ENCODE results near the gene NAV3. TPM values are rescaled to one million over a fixed set of nuclear protein-coding genes. Genes with fewer than 3 reads are reported as not detected.

NAV3 gene
- total and polyA plus RNA-seq, 2 of the 4 experiments (the other 2 are of a cell fraction): 25.5 to 106 TPM

GRCh38 chr12:78199926-78200325, 369.2 kb downstream of the NAV3 start:
- no peak overlapping the region for H2BK120ac ChIP-seq (ENCODE audit: low read depth, low read length)
- in situ Hi-C loops (cut with MboI; ENCODE audit: low sequenced_read_pairs) (loop anchor here (25.0 kb wide), 1 partner anchor 1162 kb away; no protein-coding TSS in a partner anchor), dilution Hi-C loops (cut with HindIII; ENCODE audit: low sequenced_read_pairs, unreplicated experiment) (no loop called here), intact Hi-C loops (cut with micrococcal nuclease) (no loop called here)
- H3K4me2 ChIP-seq (ENCODE audit: low read depth, low read length): no peak overlapping the region
- H3K4ac ChIP-seq (ENCODE audit: low read depth, low read length): no peak overlapping the region
- peak; percentile 21 for DNase-seq
- H3K56ac ChIP-seq (ENCODE audit: extremely low read depth, insufficient read depth, low read length): no peak overlapping the region
- WGBS, 2 experiments (ENCODE audit: extremely low coverage in 2 of 2, insufficient read length in 1 of 2): no CpG with 5 or more reads among the region's 1 CpG
- H3K27me3 ChIP-seq (ENCODE audit: control insufficient read depth, insufficient read depth, low read length): no peaks in the 10 kb centered on the region
- H4K5ac ChIP-seq (ENCODE audit: low read depth, low read length): no peak overlapping the region
- H4K20me1 ChIP-seq (ENCODE audit: insufficient read depth, low read length): no peaks in the 10 kb centered on the region
- ATAC-seq (ENCODE audit: low read depth): peak; percentile 17; the same call in 1 of the 2 replicates
- no peak overlapping the region for H3K14ac ChIP-seq (replicated peaks; ENCODE audit: low read depth, low read length)
- no peak overlapping the region for H3K9ac ChIP-seq (ENCODE audit: low read depth, low read length)
- H4K91ac ChIP-seq (ENCODE audit: insufficient read depth, low read depth, low read length): no peak overlapping the region
- BruUV-seq (replicated peaks): no TSS peak
- H4K8ac ChIP-seq (ENCODE audit: low read depth in 2 of 2, low read length in 2 of 2): no peak overlapping the region
- no peak overlapping the region for H2BK20ac ChIP-seq (ENCODE audit: low read depth, low read length)
- no peaks in the 10 kb centered on the region for H3K9me3 ChIP-seq (ENCODE audit: control insufficient read depth, insufficient read depth, low read length)
- ChIA-PET POLR2A (ENCODE audit: unreplicated experiment) (no interaction called here), CTCF (interaction anchor here (0.6 to 0.7 kb wide), 2 partner anchors 53 to 636 kb away, joined by 3 to 4 read pairs; no protein-coding TSS in a partner anchor)
- H3K27ac ChIP-seq (ENCODE audit: insufficient read depth, low read length): no peak overlapping the region
- no peak overlapping the region for H3K4me3 ChIP-seq (ENCODE audit: insufficient read depth, low read depth, low read length)
- no peak overlapping the region for H3K23ac ChIP-seq (ENCODE audit: low read depth, low read length)
- no peak overlapping the region for H3K18ac ChIP-seq (ENCODE audit: low read depth, low read length)
- H2AK5ac ChIP-seq (ENCODE audit: low read depth, low read length): no peak overlapping the region
- no peaks in the 10 kb centered on the region for H3K4me1 ChIP-seq (ENCODE audit: control insufficient read depth, insufficient read depth, low read length)
- peaks cover 4% of the 10 kb centered on the region; the same call in 1 of the 2 replicates for H3K36me3 ChIP-seq (ENCODE audit: control insufficient read depth, insufficient read depth, low read length)
- no peak overlapping the region for H2AK9ac ChIP-seq (replicated peaks; ENCODE audit: low read depth, low read length, poor library complexity)
- H2BK5ac ChIP-seq (ENCODE audit: low read depth, low read length, poor library complexity, severe bottlenecking): no peak overlapping the region
- no peak overlapping the region for H2AFZ ChIP-seq (replicated peaks; ENCODE audit: low read length, poor library complexity)
- peaks cover 6 to 9% of the 10 kb centered on the region in 2 experiments; a peak in 3 of 4 replicates for H3K79me1 ChIP-seq (ENCODE audit: low read depth in 1 of 2, low read length in 2 of 2)
- H3K9me1 ChIP-seq (ENCODE audit: insufficient read depth, low read length): no peaks in the 10 kb centered on the region; the same call in 1 of the 2 replicates
- H2BK15ac ChIP-seq (ENCODE audit: low read depth, low read length): no peak overlapping the region
- TF ChIP-seq RCOR1 (IDR thresholded peaks at IDR 0.05; ENCODE audit: insufficient replicate concordance, low read length) (no peak), ELK1 (IDR thresholded peaks at IDR 0.05; ENCODE audit: borderline replicate concordance, low read depth, low read length) (no peak), RFX5 (IDR thresholded peaks at IDR 0.05; ENCODE audit: low read depth, low read length) (no peak), BHLHE40 (IDR thresholded peaks at IDR 0.05; ENCODE audit: low read depth, low read length) (no peak), SMC3 (IDR thresholded peaks at IDR 0.05; ENCODE audit: low read depth, low read length) (no peak), RAD21 (IDR thresholded peaks at IDR 0.05; ENCODE audit: low read length) (no peak), MAFK (IDR thresholded peaks at IDR 0.05; ENCODE audit: low read depth, low read length) (no peak), NFE2L2 (IDR thresholded peaks at IDR 0.05; ENCODE audit: low read depth, low read length) (no peak), MAZ (IDR thresholded peaks at IDR 0.05; ENCODE audit: borderline replicate concordance, low read depth, low read length) (no peak), POLR2A (IDR thresholded peaks at IDR 0.05; ENCODE audit: low read depth, low read length) (no peak), MXI1 (IDR thresholded peaks at IDR 0.05; ENCODE audit: borderline replicate concordance, low read depth, low read length) (no peak), CHD1 (IDR thresholded peaks at IDR 0.05; ENCODE audit: low read depth, low read length) (no peak), CEBPB (IDR thresholded peaks at IDR 0.05; ENCODE audit: low read depth, low read length) (no peak), USF2 (IDR thresholded peaks at IDR 0.05; ENCODE audit: low read depth, low read length) (no peak)
- TF ChIP-seq, protein P1, sequence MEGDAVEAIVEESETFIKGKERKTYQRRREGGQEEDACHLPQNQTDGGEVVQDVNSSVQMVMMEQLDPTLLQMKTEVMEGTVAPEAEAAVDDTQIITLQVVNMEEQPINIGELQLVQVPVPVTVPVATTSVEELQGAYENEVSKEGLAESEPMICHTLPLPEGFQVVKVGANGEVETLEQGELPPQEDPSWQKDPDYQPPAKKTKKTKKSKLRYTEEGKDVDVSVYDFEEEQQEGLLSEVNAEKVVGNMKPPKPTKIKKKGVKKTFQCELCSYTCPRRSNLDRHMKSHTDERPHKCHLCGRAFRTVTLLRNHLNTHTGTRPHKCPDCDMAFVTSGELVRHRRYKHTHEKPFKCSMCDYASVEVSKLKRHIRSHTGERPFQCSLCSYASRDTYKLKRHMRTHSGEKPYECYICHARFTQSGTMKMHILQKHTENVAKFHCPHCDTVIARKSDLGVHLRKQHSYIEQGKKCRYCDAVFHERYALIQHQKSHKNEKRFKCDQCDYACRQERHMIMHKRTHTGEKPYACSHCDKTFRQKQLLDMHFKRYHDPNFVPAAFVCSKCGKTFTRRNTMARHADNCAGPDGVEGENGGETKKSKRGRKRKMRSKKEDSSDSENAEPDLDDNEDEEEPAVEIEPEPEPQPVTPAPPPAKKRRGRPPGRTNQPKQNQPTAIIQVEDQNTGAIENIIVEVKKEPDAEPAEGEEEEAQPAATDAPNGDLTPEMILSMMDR (conservative IDR thresholded peaks at IDR 0.05; ENCODE audit: low read depth, low read length): no peak

Data from IMR-90 (cell line).